Activated naive CD4-positive, alpha-beta T cell treated with anti-CD3 and anti-CD28 coated beads, Interleukin-2, amount 50 U/mL, for 72 hours (primary cell): Measurements from ENCODE around the gene STRA6. TPM values are rescaled to one million over a fixed set of nuclear protein-coding genes. Genes with fewer than 3 reads are reported as not detected.
A peak's percentile ranks its signal among the peaks of the same experiment; 100 is the strongest.

ENCODE experiments used
- ATAC-seq, 2 donors: fragments of 150-1000 bp; cut with Tn5 transposase; 2 replicates each; pipeline ENCODE4 v1.10.0; 2021; ENCODE audit warnings: mild to moderate bottlenecking in 2 of 2, moderate library complexity in 2 of 2
- DNase-seq, 2 donors: peaks; one replicate each; pipeline ENCODE4 v3.0.0; 2021 to 2022; ENCODE audit warnings: low spot score in 2 of 2
- H3K27ac Mint-ChIP-seq, 2 donors: one replicate each; pipeline ENCODE4 v1.8.0; 2022; ENCODE audit warnings: mild to moderate bottlenecking in 2 of 2, mixed read lengths in 2 of 2
- H3K36me3 Mint-ChIP-seq, 2 donors: one replicate each; pipeline ENCODE4 v1.8.0; 2022; ENCODE audit warnings: mixed read lengths in 2 of 2
- H3K9me3 Mint-ChIP-seq, 2 donors: one replicate each; pipeline ENCODE4 v1.8.0; 2022; ENCODE audit warnings: mixed read lengths in 2 of 2
- total RNA-seq, 2 donors: library from RNA; stranded (reverse); gene quantifications; one replicate each; pipeline ENCODE4 v1.2.3, GENCODE V29; 2022

Gene STRA6, protein sequence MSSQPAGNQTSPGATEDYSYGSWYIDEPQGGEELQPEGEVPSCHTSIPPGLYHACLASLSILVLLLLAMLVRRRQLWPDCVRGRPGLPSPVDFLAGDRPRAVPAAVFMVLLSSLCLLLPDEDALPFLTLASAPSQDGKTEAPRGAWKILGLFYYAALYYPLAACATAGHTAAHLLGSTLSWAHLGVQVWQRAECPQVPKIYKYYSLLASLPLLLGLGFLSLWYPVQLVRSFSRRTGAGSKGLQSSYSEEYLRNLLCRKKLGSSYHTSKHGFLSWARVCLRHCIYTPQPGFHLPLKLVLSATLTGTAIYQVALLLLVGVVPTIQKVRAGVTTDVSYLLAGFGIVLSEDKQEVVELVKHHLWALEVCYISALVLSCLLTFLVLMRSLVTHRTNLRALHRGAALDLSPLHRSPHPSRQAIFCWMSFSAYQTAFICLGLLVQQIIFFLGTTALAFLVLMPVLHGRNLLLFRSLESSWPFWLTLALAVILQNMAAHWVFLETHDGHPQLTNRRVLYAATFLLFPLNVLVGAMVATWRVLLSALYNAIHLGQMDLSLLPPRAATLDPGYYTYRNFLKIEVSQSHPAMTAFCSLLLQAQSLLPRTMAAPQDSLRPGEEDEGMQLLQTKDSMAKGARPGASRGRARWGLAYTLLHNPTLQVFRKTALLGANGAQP
- under 1 TPM in 1 of 2 donors, not detected in 1; 0.14 TPM for total RNA-seq

DNA sequence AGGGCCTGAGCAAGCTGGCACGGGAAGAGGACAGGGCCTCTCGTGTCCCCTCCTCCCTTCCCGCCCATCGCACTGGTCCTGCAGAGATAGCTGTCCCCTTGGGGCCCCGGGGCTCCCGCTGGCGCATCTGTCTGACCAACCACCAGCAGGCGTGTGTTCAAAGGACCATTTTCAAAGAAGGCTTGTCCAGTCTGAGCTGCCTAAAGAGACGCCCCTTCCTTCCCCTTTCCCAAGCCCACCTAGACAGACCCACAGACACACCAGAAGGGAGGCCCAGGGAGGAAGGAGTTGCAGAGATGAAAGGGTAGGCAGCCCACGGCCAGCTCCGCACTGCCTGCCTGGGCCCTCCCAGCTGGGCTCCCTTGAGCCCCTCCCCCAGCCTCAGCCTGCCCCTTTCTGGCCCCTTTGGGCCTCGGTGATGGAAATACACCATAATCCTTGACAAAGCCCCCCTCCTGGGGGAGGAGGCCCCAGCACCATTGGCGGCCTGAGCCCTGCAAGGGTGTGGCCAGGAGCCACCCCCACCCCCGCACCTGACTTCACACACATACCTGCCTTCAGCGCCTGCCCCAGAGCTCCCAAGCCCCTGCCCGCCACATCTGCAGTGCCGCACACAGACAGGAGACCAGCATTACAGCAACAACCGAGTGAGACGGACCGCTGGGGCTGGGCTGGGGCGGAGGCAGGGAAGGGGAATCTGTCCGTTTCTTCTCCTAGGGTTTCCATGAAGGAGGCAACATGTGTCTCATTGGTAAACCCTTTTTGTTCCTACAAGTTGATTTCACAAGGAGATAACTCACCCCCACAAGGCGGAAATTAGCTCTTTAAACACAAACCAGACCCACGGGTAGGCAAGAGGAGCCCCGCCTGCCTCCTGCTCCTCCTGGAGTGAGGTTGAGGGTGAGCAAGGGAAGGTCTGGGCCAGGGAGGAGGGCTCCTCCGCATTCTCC, at the start of gene STRA6:
TSS of gene STRA6 (minus strand) at position 336 of the 950 bp plus-strand sequence. CDS start 520 bp downstream, outside the sequence.
- Mint-ChIP-seq H3K36me3 (no peaks in the 10 kb centered on the region), H3K9me3 (no peaks in the 10 kb centered on the region), H3K27ac (no peak within 1 kb of the TSS)
- no peak for ATAC-seq
- no peak for DNase-seq

GRCh38 chr15:74252291-74252690, 49.7 kb upstream of the STRA6 start:
- ATAC-seq (no peak), DNase-seq (no peak)
- Mint-ChIP-seq H3K9me3 (no peaks in the 10 kb centered on the region), H3K36me3 (no peaks in the 10 kb centered on the region), H3K27ac (no peak overlapping the region)

- H3K27ac Mint-ChIP-seq = peak overlapping the region in 1 of 2 donors; percentile 40
- H3K36me3 Mint-ChIP-seq = no peaks in the 10 kb centered on the region
- DNase-seq = no peak
- no peak for ATAC-seq
- H3K9me3 Mint-ChIP-seq = no peaks in the 10 kb centered on the region
Observed at GRCh38 chr15:74251131-74251811, 48.7 kb upstream of the STRA6 start.

GRCh38 chr15:74250266-74250665, 47.7 kb upstream of the STRA6 start:
- Mint-ChIP-seq H3K27ac (no peak overlapping the region), H3K9me3 (no peaks in the 10 kb centered on the region), H3K36me3 (no peaks in the 10 kb centered on the region)
- no peak for ATAC-seq
- DNase-seq = no peak

DNA sequence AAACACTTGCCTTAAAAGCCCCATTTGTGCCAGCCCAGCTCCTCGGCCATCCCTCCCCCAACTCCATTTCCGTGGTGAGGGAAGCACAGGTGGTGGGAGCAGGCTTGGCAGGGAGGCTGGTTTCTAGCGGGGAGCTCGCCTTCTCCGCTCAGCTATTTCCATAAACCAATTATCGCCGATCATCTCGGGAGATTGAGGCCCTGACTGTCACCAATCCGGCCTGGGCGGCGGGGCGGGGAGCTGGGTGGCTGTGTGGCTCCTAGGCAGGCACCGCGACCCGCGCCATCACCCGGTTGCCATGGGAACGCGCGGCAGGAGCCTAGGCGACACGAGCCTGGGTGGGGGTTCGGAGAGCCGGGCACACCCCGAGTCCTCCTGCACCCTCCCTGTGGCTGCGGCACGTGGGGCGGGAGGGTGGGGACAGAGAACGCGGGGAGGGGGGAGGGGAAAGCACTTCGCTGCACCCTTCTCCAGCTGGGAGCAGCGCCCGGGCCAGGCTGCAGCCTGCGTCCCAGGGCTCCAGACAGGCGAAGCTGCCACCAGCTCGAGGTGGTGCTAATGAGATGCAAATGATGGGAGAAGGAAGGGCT, 42.9 kb upstream of the STRA6 start:
- no peaks in the 10 kb centered on the region for H3K36me3 Mint-ChIP-seq
- H3K27ac Mint-ChIP-seq = no peak overlapping the region
- no peaks in the 10 kb centered on the region for H3K9me3 Mint-ChIP-seq
- ATAC-seq = peak in 1 of 2 donors; percentile 46
- DNase-seq = peak in 1 of 2 donors; percentile 23

DNA sequence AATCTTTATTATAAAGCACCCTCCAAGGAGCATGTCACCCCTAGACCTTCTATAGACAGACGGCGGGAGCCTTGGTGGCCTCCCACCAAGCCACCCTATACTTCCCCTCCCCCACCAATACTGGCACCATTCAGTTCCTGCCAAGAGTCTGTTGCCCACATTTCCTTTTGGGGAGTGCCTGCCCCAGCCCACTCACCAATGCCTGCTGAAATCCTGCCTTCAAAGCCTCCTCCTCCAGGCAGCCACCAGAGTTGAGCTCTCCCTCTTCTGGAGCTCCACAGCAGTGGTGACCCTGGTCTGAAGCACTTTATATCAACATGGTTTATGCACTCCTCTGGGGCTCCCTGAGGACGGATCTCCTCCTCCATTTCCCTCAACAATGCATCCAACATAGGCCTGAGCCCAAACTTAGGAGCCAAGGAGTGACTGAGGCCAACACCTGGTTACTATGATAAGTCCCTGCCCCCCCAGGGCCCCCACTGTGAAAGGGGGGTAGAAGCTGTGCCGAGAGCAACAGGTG, 42.3 kb upstream of the STRA6 start:
- H3K9me3 Mint-ChIP-seq = no peaks in the 10 kb centered on the region
- H3K27ac Mint-ChIP-seq = no peak overlapping the region
- ATAC-seq = no peak
- no peak for DNase-seq
- H3K36me3 Mint-ChIP-seq = no peaks in the 10 kb centered on the region

GRCh38 chr15:74243431-74243830, 40.8 kb upstream of the STRA6 start:
- no peak overlapping the region for H3K27ac Mint-ChIP-seq
- no peaks in the 10 kb centered on the region for H3K36me3 Mint-ChIP-seq
- no peaks in the 10 kb centered on the region for H3K9me3 Mint-ChIP-seq
- no peak for ATAC-seq
- no peak for DNase-seq

DNA sequence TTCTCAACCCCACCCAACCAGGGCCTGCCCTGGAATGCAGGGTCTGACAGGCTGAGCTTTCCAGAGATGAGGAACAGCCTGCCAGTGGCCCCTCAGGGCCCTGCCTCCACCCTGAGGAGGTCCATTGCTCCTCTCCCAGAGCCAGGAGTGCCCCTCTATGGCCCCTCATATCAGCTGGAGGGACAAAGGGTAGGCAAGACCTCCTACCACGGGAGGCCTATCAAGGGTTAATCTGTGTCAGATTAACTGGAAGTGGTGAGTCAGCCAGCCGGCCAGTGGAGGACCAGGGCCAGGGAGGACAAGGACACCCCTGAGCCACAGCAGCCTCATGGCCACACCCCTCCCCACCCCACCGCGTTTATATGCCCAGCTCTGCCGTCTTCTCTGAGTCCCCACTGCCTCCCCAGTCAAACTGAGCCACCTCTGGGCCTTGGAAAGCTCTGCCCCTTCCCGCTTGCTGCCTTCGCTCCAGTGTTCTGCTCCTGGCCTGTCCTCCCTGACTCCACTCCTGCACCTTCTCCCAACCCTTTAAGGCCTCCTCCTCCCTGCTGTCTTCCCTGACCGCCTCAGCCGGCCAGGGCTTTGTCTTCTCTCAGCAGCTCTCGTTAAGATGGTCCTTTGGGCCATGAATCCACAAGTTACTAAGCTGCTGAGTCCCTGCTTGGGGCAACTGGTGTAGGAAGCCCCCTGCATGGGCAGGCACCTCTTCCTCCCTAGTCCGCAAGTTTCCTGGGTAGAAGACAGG, 40.0 kb upstream of the STRA6 start:
- DNase-seq (no peak), ATAC-seq (no peak)
- Mint-ChIP-seq H3K27ac (no peak overlapping the region), H3K9me3 (no peaks in the 10 kb centered on the region), H3K36me3 (no peaks in the 10 kb centered on the region)

DNA sequence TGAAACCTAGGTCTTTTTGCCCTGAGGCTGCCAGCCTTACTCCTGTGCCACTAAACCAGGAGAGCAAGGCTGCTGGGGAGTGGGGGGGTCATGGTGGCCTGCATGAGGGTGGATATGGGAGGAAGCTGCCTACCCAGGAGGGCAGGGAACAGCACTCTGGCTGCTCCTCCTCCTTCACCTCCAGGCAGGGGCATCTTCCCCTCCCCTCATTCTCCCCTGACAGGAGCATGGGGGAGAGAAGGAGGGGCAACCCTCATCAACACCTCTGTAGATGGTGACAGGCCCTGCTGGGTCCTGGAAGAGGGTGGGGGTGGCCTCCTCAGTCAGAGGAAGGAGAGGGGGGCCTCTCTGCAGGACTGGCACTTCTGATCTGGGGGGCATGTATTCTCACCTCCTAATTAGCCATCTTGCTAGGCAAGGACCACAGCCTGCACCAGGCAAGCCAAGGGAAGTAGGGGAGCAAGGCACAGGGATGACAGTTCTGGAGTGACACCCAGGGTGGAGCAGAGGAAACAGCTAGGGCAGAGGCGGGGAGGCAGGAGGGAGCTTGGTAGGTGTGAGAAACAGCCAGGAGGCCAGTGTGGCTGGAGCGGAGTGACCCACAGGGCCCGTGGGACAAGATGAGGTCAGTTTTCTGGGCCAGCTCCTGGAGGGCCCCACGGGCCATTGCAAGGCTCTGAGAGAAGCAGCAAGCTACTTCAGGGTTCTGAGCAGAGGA, 38.5 kb upstream of the STRA6 start:
- DNase-seq = no peak
- H3K27ac Mint-ChIP-seq = peak overlapping the region; percentile 29 to 68
- no peaks in the 10 kb centered on the region for H3K9me3 Mint-ChIP-seq
- ATAC-seq = no peak
- H3K36me3 Mint-ChIP-seq = no peaks in the 10 kb centered on the region

GRCh38 chr15:74240002-74240568, 37.5 kb upstream of the STRA6 start:
- H3K36me3 Mint-ChIP-seq = no peaks in the 10 kb centered on the region
- no peak for DNase-seq
- ATAC-seq = no peak
- H3K27ac Mint-ChIP-seq = no peak overlapping the region
- H3K9me3 Mint-ChIP-seq = no peaks in the 10 kb centered on the region

DNA sequence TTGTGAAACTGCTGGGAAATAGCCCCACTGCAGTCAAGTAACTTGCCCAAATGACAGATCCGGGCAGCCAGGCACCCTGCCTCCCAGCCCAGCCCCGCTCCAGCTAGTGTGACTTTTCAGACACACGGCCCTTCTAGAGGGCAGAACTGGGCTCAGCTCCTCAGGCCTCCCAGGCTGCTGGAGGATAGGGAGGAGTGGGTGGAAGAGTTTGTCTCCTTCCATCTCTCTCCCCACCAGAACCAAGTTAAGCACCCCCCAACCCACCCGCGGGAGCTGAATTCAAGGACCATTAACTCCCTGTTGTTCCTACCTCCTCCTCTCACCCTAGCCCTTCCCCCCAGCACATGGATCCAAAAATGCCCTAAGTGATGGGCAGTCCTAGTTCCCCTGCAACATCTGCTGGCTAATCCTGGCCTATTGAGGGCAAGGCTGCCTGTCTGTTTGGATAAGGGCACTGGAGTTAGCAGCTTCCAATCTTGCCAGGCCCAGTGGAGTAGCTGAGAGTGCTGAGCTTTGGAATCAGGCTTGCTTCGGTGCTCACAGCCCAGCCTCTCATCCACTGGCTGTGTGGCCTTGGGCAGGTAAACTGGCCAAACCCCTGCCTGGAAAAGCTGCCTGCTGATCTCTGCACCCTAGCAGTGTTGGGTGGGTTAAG, 36.6 kb upstream of the STRA6 start:
- no peaks in the 10 kb centered on the region for H3K36me3 Mint-ChIP-seq
- no peak for DNase-seq
- H3K27ac Mint-ChIP-seq = peak overlapping the region in 1 of 2 donors; percentile 44
- ATAC-seq = no peak
- H3K9me3 Mint-ChIP-seq = no peaks in the 10 kb centered on the region

DNA sequence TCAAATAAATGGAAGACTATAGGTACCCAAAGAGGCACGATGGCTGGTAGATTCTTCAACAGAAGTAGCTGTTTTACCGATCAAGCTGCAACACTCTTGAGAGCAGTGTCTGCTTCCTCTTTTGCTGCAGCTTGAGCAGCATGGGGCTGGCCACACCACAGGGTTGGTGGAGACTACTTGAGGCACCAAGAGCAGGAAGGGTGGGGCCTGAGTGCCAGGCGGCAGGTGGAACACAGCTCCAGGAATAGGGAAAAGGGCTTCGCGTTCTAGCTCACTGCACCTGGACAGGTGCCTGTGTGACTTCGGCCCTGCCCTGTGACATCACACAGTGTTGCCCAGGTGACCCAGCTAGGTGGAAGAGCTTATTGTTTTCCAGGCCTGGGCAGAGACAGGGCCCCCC, 33.4 kb upstream of the STRA6 start, which contains the start of gene CCDC33:
TSS of gene CCDC33 (plus strand) at position 365 of the 400 bp plus-strand sequence. CDS start 394 bp downstream, outside the sequence.
- Mint-ChIP-seq H3K36me3 (no peaks in the 10 kb centered on the region), H3K27ac (no peak within 1 kb of the TSS), H3K9me3 (no peaks in the 10 kb centered on the region)
- no peak for ATAC-seq
- DNase-seq = no peak

GRCh38 chr15:74234598-74234875, 31.9 kb upstream of the STRA6 start:
- ATAC-seq = no peak
- H3K27ac Mint-ChIP-seq = no peak overlapping the region
- DNase-seq = no peak
- H3K36me3 Mint-ChIP-seq = no peaks in the 10 kb centered on the region
- no peaks in the 10 kb centered on the region for H3K9me3 Mint-ChIP-seq
